ENCODE data around the gene HADHA. TPM values are rescaled to one million over a fixed set of nuclear protein-coding genes. Genes with fewer than 3 reads are reported as not detected.
A peak's percentile ranks its signal among the peaks of the same experiment; 100 is the strongest.

The HADHA gene
- total and polyA plus RNA-seq, 2 donors (not counting 1 experiment from before 2014, with no cell fraction given), result 29.8 to 96.7 TPM

DNA sequence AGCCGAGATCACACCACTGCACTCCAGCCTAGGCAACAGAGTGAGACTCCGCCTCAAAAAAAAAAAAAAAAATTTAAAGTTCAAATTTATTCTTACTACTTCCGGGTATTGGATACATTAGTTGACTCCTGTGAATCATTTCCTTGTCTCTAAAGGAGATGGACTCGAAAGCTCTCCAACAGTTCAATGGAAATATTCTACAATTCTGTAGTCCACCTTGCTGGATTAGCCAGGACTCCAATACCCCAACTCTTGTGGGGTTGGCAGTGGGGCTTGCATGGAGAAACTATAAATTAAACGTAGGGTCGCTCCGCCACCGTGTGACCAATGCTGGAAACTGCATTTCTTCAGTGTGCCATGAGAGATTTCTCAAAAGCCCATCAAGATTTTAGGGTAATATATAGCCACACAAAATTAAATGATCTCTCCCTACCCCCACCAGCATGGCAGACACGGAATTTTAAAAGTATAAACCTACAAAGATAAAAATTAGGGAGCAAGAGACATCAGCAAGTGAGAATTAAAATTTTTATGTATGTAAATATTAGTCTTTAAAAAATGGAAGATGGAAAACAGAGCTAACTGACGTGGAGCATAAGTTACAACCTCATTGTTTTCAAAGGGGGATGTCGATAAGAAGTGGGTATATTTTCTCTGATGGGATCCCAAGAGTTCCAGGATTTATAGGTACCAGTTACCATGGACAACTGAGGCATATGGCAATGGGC, 99.3 kb downstream of the HADHA start:
- intact Hi-C loops (cut with micrococcal nuclease), result loop anchor here (1.0 to 10.0 kb wide), 4 partner anchors 57 to 540 kb away; no protein-coding TSS in a partner anchor
- Histone ChIP-seq H3K4me1 (ENCODE audit: control insufficient read depth in 2 of 2, insufficient read depth in 2 of 2, low read length in 2 of 2) (no peaks in the 10 kb centered on the region), H3K36me3 (replicated peaks in 1 of 2; ENCODE audit: control extremely low read depth in 1 of 2, control insufficient read depth in 1 of 2, extremely low read depth in 1 of 2, insufficient read depth in 2 of 2, low read length in 1 of 2) (no peaks in the 10 kb centered on the region), H3K27me3 (replicated peaks in 1 of 4; ENCODE audit: control extremely low read depth in 1 of 4, control insufficient read depth in 3 of 4, insufficient read depth in 4 of 4, low read length in 3 of 4) (peaks cover 0 to 3% (median 0%) of the 10 kb centered on the region in 4 experiments), H4K20me1 (ENCODE audit: control insufficient read depth, insufficient read depth, low read length, poor library complexity, severe bottlenecking) (no peaks in the 10 kb centered on the region), H3K9ac (ENCODE audit: low read length) (no peak overlapping the region), H3K9me3 (ENCODE audit: control extremely low read depth in 1 of 3, control insufficient read depth in 2 of 3, insufficient read depth in 1 of 3, low read length in 2 of 3) (no peaks in the 10 kb centered on the region), H2AFZ (ENCODE audit: insufficient read depth, low read depth, low read length, poor library complexity, severe bottlenecking) (no peak overlapping the region), H3K4me3 (ENCODE audit: control extremely low read depth in 1 of 5, extremely low read depth in 1 of 5, insufficient read depth in 1 of 5, low read depth in 2 of 5, low read length in 4 of 5) (no peak overlapping the region), H3K79me2 (ENCODE audit: control insufficient read depth, insufficient read depth, low read length) (no peaks in the 10 kb centered on the region), H3K27ac (ENCODE audit: low read length in 2 of 2) (no peak overlapping the region), H3K4me2 (replicated peaks; ENCODE audit: low read depth, low read length, poor library complexity, severe bottlenecking) (no peak overlapping the region)
- DNase-seq (peak; percentile 69), ATAC-seq (ENCODE audit: low read depth) (peak; percentile 73)
- Mint-ChIP-seq H3K4me3 (peak overlapping the region; percentile 24), H3K9me3 (ENCODE audit: insufficient read depth) (no peaks in the 10 kb centered on the region), H3K27me3 (peaks cover 10% of the 10 kb centered on the region), H3K4me1 (no peaks in the 10 kb centered on the region), H3K27ac (no peak overlapping the region)
- ChIA-PET CTCF (interaction anchor here (0.6 to 4.4 kb wide), 18 partner anchors 14 to 293 kb away, joined by 3 to 40 read pairs (median 4); partner anchors contain the start of gene RAB10), POLR2A (no interaction called here)
- WGBS (ENCODE audit: insufficient coverage), result 39% methylated on average over 6 of the region's 11 CpGs
- TF ChIP-seq, protein P1, sequence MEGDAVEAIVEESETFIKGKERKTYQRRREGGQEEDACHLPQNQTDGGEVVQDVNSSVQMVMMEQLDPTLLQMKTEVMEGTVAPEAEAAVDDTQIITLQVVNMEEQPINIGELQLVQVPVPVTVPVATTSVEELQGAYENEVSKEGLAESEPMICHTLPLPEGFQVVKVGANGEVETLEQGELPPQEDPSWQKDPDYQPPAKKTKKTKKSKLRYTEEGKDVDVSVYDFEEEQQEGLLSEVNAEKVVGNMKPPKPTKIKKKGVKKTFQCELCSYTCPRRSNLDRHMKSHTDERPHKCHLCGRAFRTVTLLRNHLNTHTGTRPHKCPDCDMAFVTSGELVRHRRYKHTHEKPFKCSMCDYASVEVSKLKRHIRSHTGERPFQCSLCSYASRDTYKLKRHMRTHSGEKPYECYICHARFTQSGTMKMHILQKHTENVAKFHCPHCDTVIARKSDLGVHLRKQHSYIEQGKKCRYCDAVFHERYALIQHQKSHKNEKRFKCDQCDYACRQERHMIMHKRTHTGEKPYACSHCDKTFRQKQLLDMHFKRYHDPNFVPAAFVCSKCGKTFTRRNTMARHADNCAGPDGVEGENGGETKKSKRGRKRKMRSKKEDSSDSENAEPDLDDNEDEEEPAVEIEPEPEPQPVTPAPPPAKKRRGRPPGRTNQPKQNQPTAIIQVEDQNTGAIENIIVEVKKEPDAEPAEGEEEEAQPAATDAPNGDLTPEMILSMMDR (IDR thresholded peaks at IDR 0.05), result peak; percentile 75
- TF ChIP-seq EZH2 (IDR thresholded peaks at IDR 0.05; ENCODE audit: borderline replicate concordance, insufficient read depth, low read depth, low read length, poor library complexity, severe bottlenecking), result no peak

DNA sequence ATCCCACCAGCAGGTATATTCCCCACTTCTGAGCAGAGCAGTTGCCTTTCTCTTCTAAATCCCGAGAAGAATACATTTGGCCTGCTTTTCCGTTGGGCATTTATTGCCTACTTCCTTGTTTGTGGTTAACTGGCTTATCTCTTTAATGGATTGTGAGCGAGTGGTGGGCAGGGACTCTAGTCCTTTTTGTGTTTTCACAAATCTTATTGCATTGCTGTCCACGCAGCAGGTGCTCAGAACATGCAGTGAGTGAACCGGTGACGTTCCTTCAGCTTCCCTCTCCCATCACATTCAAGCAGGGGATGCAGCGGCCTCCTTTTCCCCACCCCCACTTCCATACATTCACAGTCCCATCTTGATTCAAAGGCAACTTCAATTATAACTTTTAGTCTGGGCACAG, 100.4 kb downstream of the HADHA start:
- H3K27ac ChIP-seq (ENCODE audit: low read length in 2 of 2), result no peak overlapping the region
- H3K9me3 ChIP-seq (ENCODE audit: control extremely low read depth in 1 of 3, control insufficient read depth in 2 of 3, insufficient read depth in 1 of 3, low read length in 2 of 3), result no peaks in the 10 kb centered on the region
- no peaks in the 10 kb centered on the region for H3K9me3 Mint-ChIP-seq (ENCODE audit: insufficient read depth)
- H2AFZ ChIP-seq (ENCODE audit: insufficient read depth, low read depth, low read length, poor library complexity, severe bottlenecking), result no peak overlapping the region
- H3K9ac ChIP-seq (ENCODE audit: low read length), result no peak overlapping the region
- ChIA-PET POLR2A (no interaction called here), CTCF (interaction anchor here (0.6 to 4.4 kb wide), 7 partner anchors 56 to 294 kb away, joined by 3 to 40 read pairs (median 6); partner anchors contain the start of gene RAB10)
- H3K4me3 ChIP-seq (ENCODE audit: control extremely low read depth in 1 of 5, extremely low read depth in 1 of 5, insufficient read depth in 1 of 5, low read depth in 2 of 5, low read length in 4 of 5), result no peak overlapping the region
- no peaks in the 10 kb centered on the region for H3K4me1 ChIP-seq (ENCODE audit: control insufficient read depth in 2 of 2, insufficient read depth in 2 of 2, low read length in 2 of 2)
- 74% methylated on average over 5 of the region's 7 CpGs for WGBS (ENCODE audit: insufficient coverage)
- peaks cover 3% of the 10 kb centered on the region for H3K27me3 Mint-ChIP-seq
- ATAC-seq (ENCODE audit: low read depth) (no peak), DNase-seq (no peak)
- intact Hi-C loops (cut with micrococcal nuclease), result loop anchor here (10.0 kb wide), 1 partner anchor 539 kb away; no protein-coding TSS in a partner anchor
- no peak for TF ChIP-seq EZH2 (IDR thresholded peaks at IDR 0.05; ENCODE audit: borderline replicate concordance, insufficient read depth, low read depth, low read length, poor library complexity, severe bottlenecking)
- TF ChIP-seq, protein P1 (IDR thresholded peaks at IDR 0.05), result no peak
- H3K79me2 ChIP-seq (ENCODE audit: control insufficient read depth, insufficient read depth, low read length), result no peaks in the 10 kb centered on the region
- no peaks in the 10 kb centered on the region for H3K27me3 ChIP-seq (replicated peaks in 1 of 4; ENCODE audit: control extremely low read depth in 1 of 4, control insufficient read depth in 3 of 4, insufficient read depth in 4 of 4, low read length in 3 of 4)
- H3K4me1 Mint-ChIP-seq, result no peaks in the 10 kb centered on the region
- H3K4me3 Mint-ChIP-seq, result no peak overlapping the region
- H3K4me2 ChIP-seq (replicated peaks; ENCODE audit: low read depth, low read length, poor library complexity, severe bottlenecking), result no peak overlapping the region
- no peaks in the 10 kb centered on the region for H4K20me1 ChIP-seq (ENCODE audit: control insufficient read depth, insufficient read depth, low read length, poor library complexity, severe bottlenecking)
- H3K27ac Mint-ChIP-seq, result no peak overlapping the region
- H3K36me3 ChIP-seq (replicated peaks in 1 of 2; ENCODE audit: control extremely low read depth in 1 of 2, control insufficient read depth in 1 of 2, extremely low read depth in 1 of 2, insufficient read depth in 2 of 2, low read length in 1 of 2), result no peaks in the 10 kb centered on the region
